ENCODE measurements around the gene ZFPM1.
"Not testable (repeated sequence)": the region's sequence is repeated elsewhere in the genome, so short reads cannot be mapped to it uniquely, and the experiment has no call there.

ZFPM1 gene

DNA sequence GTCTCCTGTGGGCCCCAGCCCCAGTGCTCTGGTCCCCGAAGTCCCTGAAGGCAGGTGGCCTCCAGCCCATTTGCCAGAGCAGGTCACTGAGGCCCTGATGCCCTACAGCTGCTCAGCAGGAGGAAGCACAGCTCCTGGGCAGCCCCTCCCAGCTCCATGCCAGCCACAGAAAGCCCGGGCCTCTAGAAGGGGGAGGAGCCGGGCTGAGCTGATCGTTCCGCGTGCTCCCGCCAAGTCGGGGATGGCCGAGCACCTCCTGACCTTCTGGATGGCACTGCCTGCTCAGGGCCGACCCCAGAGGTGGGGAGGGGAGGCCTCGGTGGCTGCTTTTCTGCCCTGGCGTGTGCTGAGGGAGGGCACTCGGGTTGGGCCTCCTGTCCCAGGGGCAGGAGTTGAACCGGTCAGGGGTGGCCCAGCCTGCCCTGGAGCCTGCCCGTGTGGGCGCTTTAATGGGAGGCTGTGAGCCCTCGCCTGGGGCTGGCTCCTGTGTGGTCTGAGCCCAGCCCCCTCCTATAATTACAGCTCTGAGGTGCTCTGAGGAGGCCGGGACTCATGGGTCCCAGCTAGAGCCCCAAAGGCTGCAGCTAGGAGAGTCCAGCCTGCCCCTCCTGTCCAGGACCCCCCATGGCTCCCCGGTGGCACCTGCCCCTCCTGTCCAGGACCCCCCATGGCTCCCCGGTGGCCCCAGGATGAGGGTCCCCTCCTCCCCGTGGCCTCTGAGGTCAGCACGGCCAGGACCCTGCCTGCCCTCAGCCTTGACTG is 29.7 kb downstream of the ZFPM1 start:
- no peak for DNase-seq

DNA sequence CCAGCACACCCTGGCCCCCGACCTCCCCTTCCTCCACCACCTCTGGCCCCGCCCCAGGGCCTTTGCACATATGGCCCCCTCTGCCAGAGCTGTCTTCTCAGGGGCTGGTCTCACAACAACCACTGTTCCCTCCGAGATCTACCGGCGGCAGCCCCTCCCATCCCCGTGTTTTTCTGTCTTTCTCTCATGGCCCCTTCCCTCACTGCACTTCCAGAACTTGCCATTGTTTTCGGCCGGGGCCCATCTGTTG is 30.2 kb downstream of the ZFPM1 start:
- DNase-seq = no peak

DNA sequence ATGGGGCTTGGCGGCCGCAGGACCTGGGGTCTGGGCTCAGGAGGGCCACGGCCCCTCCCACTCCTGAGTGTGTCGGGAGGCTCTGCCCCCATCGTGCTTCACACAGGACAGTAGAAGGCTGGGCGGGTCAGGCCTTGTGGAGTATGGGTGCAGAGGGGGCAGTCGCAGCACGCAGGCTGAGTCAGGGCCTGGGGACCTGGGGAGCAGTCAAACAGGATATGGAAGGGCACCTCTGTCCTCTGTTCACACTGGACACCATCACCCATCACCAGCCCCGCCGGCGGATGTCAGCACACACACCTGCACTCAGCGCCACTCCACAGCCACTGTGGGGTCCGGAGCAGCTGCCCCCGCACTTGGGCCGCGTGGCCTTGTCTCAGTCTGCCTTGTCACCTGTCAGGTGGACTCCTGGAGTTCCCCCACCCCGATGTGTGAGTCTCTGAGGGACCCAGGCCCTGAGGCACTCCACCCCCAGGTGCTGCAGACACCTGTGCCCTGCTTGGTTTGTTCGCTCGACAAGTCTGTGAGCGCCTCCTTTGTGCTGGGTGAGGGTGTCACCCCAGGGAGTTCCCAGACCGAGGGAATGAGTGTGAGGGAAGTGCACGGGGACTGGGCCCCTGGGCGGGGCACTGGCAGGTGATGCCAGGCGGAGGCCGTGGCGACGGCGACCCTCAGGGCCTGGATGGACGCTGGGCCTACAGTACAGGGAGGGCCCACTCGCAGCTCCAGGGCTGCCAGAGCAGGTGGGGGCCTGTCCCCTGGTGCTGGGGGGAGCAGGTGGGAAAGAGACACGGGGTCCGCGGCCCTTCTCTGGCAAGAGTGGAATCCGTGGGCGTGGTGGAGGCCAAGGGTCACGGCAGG is 31.7 kb downstream of the ZFPM1 start:
- no peak for DNase-seq

DNA sequence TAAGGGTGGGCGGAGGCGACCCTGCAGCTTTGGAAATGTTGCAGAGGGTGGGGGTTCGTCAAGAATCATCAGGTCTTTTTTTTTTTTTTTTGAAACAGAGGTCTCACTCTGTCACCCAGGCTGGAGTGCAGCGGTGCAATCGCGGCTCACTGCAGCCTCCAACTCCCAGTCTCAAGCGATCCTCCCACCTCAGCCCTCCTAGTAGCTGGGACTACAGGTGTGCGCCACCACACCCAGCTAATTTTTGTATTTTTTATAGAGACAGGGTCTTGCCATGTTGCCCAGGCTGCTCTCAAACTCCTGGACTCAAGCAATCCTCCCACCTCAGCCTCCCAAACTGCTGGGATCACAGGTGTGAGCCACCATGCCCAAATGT is 32.3 kb downstream of the ZFPM1 start:
- DNase-seq = not testable (repeated sequence)

DNA sequence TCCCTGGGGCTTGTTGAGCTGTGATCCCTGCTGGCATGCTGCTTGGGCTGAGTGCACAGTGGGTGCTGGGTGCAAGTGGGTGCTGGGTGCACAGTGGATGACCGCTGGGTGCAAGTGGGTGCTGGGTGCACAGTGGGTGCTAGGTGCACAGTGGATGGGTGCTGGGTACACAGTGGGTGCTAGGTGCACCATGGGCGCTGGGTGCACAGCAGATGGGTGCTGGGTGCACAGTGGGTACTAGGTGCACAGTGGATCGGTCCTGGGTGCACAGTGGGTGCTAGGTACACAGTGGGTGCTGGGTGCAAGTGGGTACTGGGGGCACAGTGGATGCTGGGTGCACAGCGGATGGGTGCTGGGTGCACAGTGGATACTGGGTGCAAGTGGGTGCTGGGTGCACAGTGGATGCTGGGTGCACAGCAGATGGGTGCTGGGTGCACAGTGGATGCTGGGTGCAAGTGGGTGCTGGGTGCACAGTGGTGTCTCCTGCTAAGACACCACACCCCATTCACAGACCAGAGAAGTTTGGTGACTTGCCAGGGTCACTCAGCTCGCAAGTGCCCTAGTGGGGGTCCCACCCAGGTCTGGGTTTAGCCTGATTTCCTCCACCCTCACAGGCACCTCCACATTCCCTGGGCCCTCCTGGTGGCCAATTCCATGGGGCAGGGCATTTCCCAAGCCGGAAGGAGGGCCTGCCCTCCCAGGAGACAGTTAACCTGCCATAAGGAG is 33.5 kb downstream of the ZFPM1 start:
- DNase-seq = no peak

DNA sequence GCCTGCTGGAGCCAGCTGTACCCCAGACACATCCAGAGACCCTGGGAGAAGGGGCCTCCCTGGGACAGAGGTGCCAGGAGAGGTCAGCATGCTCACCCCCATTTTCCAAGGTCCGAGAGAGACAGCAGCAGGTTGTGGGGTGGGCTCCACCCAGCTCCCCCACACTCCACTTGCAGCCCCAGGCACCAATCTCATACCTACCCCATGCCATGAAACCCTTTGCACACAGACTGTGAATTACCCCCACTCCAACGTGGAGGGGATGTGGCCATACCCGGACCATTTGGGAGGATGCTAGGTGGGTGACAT is 34.0 kb downstream of the ZFPM1 start:
- no peak for DNase-seq

DNA sequence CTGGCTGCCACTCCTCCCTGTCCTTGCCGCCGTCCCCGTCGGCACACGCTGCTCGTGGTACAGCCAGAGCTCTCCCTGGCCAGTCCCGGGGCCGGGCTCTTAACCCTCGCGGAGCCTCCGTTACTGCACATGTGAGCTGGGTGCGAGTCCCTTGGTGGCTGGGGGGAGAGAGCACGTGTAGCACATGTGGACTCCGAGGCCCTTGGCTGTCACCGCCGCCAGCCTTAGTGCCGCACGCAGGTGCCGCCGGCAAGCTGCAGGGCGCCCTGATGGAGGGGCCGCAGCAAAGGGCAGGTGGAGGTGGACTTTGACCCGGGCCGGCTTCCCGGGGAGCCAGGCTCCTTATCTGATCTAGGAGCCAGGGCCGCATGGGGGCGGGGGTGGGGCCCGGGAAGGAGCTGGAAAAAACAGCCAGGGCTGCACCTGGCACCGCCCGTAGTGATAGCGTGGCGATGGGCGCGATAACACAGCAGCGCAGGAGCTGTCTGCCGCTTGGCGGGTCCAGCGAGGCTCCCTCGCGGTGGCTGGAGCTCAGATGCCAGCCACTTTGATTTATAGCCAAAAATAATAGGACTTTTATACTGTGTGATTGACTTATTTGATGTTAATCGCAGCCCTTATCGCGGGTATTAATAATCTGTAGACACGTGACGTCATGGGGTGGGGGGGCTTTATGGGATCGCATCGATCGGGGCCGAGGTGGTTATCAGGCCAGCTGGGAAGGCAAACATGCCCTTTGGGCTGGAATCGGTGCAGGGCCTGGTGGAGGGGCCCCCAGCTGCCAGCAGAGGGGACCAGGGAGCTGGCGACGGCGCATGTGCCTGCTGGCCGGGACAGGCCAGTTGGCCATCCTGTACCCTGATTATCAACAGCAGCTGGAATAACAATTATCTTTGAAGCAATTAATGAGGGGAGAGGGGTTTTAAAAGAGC is 35.1 kb downstream of the ZFPM1 start:
- no peak for DNase-seq

DNA sequence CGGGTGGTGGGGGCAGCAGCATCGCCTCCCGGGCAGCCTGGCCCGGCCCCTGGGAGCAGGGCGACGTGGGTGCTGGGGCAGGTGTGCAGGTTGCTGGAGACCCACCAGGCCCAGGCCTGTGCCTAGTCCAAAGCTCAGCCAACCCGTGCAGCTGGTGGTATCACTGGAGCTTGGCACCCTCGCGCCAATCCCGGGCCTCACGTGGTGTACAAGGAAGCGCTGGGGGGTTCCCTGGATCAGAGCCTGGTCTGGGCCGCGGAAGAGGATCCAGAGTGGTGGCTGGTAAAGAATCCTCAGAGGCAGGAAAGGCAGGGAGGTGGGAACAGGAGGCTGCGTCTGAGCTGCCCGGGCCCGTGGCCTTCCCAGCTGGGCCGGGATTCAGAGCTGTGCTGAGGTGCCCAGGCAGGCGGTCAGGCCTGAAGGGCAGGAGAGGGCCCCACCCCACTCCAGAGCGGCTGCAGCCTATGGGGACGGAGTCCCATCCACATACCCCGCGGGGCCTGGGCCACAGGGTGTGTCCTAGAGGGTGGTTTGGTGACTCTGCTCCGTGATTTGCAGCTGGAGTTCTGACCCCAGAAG is 36.2 kb downstream of the ZFPM1 start:
- no peak for DNase-seq

DNA sequence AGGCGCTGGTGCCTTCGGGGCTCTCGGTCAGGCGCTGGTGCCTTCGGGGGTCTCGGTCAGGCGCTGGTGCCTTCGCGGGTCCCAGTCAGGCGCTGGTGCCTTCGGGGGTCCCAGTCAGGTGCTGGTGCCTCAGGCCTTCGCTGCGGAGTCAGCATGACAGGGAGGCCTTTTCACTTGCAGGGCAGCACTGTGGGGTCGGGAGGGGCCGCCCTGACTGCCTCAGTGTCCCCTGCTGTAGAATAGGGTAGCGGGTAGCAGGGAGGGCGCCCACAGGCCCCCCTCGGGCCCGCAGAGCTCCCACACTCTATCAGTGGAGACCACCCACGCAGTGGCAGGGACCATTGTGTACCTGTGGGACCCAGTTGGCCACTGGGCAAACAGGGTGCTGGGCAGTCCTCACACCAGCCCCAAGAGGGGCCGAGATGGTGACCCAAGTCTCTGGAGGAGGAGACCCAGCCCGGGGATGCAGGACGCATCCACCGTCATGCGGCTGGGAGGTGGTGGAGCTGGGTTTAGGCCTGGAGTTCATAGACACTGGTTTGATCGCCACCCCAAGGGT is 38.0 kb downstream of the ZFPM1 start:
- DNase-seq = no peak

DNA sequence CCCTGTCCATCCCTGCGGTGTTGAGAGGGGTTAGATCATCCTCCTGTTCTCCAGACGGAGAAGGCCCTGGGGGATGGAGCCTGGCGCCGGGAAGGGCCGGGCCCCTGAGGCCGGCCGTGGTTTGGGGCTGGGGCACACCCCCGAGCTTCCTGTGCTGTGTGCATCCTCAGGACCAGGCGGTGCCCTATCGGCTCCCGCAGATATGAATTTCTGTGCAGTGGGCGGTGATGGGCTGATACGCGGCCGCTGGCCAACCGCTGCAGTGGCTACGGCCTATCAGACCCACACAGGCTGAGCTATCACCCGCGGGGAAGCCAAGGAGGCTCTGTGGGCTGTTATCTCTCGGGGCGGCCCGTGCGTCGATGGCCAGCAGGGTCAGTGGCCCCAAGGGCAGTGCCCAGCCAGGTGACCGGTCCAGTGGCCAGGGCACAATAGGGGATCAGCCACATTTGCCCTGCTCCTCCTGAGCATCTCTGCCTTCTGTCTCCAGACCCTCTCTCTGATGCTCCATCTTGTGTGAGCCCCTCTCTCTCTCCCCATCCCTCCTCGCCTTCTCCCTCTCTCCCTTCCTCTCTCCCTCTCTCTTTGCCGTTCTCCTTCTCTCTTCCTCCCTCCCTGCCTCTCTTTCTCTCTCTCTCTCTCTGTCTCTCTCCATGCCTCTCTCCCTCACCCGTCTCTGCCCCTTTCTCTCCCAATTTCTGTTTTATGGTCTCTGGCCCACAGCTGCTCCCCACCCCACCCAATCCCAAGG is 38.7 kb downstream of the ZFPM1 start:
- DNase-seq = no peak

DNA sequence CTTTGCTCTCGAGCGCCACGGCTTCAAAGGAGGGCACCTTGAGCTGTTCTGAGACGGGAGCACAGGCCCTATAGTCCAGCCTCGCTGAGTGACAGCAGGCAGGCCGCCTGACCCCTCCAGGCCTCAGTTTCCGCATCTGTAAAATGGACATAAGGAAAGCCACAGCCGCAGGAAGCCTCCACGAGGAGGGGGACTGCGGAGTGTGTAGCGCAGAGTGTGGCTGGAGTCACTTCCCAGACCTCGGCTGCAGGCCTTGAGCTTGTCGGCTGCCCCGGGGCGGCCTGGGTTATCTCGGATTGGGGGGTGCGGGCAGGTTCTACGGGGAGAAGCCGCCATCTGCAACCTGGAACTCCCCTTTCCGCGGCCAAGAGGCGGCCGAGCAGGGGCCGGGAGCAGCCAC is 40.8 kb downstream of the ZFPM1 start:
- DNase-seq = no peak

DNA sequence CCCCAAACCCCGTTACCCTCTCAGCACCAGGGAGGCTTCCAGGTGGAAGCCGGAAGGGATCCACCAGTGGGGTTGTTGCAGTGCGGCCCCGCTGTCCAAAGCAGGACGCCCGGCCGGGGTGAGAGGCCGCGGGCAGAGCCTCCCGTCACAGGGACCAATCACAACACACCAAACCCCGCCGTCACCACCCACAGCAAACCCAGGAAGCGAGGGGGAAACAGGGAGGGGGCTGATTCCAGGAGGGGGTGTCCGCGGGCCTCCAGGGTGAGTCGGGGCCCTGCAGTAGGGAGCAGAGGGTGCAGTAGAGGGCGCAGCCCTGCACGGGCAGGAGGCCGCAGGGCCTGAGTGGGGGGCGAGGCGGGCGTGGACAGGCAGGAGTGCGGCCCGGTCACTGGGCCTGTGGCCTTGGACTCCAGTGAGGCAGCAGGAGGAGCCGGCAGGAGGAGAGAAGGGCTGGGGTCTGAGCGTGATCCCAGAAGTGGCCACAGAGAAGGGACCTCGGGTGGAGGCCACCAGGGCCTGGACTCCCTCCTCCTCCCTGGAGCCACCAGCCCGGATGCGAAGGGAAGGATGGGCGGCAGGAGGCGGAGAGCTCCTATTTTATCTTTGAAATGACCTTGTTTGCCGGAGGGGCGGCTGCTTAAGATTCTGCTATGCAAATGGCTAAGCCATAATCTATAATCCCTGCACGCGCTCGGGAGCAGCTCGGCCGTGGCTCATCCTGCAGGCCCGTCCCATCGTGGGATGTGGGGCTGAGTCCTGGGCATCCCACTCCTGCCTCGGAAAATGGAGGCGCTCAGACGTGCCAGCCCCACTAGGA is 41.5 kb downstream of the ZFPM1 start:
- DNase-seq = no peak

DNA sequence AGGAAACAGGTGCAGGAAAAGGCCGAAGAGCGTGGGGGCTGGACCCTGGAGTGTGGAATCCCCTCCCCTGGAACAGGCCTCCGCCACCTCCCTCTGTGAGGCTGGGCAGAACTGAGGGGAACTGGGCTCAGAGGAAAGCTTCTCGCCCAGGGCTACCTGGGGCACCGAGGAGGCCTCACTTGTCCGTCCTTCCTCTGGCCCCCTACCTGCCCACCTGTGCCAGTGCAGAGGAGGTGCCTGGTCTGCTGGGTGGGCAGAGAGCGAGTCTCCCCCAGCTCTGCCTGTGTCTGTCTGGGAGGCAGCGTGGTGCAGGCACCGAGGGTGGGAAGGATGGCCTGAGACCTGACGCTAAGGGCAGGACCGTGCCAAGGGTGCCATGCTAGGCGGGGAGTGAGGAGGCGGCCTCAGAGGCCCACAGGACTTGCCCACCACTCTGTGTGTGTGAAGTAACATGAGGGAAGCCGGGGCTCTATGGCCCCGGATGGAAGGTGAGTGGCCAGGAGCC is 42.2 kb downstream of the ZFPM1 start:
- no peak for DNase-seq

DNA sequence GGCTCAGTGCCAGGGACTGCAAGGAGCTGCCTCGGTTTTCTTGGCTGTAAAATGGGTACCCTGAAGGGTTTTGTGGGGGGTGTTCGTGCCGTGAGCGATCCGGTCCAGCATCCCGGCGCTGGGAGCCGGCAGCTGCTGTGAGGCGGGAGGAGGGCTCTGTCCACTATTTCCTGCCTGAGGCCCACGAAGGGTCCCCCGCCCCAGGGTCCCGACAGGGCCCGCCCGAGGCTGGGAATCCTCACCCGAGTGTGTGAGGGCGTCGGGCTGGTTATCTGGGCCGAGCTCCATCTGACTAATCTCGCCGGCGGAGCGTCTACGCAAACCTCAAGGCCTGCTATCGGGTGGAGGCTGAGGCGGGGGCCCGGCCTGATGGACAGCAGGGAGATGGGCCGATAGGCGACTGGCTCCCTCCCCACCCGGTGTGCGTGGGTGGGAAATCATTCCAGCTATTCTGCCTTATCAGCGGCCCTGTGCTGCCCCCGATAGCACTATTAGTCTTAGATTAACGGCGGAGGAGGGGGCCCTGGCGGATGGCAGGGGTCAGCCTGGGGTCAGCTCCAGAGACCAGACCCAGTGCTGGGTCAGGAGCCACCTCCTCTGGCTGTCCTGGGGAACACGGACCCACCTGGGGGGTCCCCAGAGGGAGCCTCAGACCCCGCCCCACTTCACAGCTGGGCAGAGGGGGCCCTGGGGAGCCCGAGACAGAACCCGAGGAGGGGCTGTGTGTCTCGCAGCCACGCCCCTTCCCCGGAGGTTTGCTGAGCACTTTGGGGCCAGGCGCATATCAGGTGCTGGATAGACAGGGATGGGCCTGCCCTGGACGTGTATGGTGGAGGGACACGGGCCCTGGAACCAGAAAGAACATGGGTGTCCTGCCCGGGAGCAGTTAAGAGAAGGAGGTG is 44.7 kb downstream of the ZFPM1 start:
- no peak for DNase-seq

DNA sequence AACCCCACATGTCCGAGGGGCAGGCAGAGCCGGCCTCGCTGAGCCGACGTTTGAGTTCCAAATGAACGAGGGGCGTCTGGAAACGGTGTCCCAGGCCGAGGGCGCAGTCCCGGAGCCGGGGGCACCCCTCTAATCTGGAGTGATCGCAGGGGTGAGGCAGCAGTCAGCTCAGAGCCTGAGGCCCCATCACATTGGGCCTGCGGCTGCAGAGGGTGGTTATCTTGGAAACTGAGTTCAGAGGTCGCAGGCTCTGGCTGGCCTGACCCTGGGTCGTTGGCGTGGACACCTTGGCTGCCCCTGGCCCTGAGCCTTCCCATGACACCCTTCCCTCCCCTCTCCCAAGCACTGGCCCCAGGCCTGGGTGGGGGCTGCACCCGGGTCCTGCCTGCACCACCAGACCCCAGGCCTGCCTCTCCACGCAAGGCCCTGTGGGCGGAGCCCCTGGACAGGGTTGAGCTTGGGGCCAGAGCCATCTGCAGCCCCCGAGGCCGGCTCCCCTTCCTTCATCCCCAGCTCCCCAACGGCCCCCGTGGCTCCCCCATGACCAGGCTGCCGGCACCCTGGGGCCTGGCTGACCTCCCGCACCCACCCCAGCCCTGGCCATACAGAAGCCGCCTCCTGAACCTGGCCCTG is 45.6 kb downstream of the ZFPM1 start:
- no peak for DNase-seq

DNA sequence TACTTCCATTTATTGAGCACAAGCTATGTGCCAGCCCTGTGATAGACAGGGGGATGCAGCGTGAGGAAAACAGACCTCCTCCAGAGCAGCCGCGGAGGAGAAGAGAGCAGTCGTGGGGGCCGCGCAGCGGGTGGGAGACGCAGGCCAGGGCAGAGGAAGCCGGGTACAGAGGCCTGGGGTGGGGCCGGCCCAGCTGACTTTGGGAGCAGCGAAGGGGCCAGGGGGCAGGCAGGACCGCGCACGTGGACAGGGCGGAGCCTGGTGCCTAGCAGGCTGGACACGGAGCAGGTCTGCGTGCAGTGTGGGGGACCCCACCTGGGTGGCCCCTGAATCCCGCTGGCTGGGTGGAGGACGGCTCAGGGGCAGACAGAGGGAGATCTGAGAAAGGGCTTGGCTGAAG is 46.2 kb downstream of the ZFPM1 start:
- DNase-seq = no peak

DNA sequence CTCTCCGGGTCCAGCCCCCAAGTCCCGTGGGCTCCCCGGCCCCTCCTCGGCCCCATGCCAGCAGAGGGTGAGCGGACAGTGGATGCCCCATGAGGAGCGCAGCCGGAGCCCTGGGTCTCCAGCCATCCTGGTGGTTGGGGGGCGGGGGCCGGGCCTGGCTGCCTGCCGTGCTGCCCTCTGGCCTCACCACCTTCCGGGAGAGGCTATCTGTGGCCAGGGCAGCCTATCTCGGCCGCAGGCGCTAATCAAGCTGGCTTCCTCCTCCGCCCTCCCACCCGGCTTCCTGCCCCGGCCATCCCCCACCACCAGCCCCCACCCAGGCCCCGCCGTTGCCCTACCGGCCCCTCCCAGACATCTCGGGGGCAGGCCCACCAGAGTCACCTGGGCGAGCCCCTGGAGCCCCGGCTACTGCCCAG is 46.8 kb downstream of the ZFPM1 start:
- DNase-seq = no peak

DNA sequence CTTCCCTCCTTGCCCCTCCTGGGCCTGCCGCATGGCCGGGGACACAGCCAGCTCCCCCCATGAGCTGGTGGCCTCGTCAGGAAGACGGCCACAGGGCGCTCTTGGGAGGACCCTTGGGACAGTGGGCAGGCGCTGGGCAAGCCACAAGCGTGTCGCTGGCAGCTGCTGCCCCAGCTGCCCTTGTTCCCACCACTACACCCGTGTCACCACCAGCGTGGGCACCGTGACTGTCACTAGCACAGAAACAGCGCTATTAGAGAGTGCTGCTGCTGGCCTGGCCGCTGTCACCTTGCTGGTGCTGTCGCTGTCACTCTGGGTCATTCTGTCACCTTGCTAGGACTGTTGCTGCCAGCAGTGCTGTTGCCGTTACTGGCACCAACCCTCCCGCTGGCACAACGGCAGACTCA is 47.2 kb downstream of the ZFPM1 start:
- DNase-seq = no peak

DNA sequence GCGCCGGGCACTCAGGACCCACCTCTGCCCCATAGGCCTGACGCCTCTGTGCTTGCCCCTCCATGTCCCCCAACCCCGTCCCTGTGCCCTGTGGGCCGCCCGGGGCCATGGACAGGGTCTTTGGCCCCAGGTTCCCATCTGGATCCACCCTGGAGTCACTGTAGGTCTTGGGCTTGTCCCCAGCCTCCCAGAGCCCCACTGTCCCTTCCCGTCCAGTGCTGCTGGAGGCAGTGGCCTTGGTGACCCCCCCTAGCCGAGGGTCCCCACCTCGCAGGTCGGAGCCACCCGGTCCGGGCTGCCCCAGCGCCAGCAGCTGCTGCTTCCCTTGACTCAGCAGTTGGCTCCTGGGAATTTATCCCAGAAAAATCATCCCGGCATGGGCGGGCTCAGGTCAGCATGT is 49.3 kb downstream of the ZFPM1 start:
- no peak for DNase-seq

All from stimulated activated CD4-positive, alpha-beta T cell treated with anti-CD3 and anti-CD28 coated beads, Interleukin-4, amount 100 ng/mL, for 24 hours (primary cell).